ENCODE results near the gene RCOR2.
"Not testable (repeated sequence)": the region's sequence is repeated elsewhere in the genome, so short reads cannot be mapped to it uniquely, and the experiment has no call there.

RCOR2 gene

GRCh38 chr11:63882555-63883242, 34.3 kb downstream of the RCOR2 start:
- no peak for DNase-seq (ENCODE audit: extremely low read depth in 1 of 2, low read depth in 1 of 2)

GRCh38 chr11:63880403-63880790, 36.6 kb downstream of the RCOR2 start:
- DNase-seq (ENCODE audit: extremely low read depth in 1 of 2, low read depth in 1 of 2), result no peak

GRCh38 chr11:63879598-63880402, 37.2 kb downstream of the RCOR2 start:
- DNase-seq (ENCODE audit: extremely low read depth in 1 of 2, low read depth in 1 of 2), result no peak

- DNase-seq (ENCODE audit: extremely low read depth in 1 of 2, low read depth in 1 of 2), result no peak
These were observed 39.2 kb downstream of the RCOR2 start for GRCh38 chr11:63877658-63878241.

GRCh38 chr11:63876616-63877015, 40.3 kb downstream of the RCOR2 start:
- DNase-seq (ENCODE audit: extremely low read depth in 1 of 2, low read depth in 1 of 2), result no peak

- DNase-seq (ENCODE audit: extremely low read depth in 1 of 2, low read depth in 1 of 2), result no peak
These were observed 41.4 kb downstream of the RCOR2 start for GRCh38 chr11:63875506-63876065.

GRCh38 chr11:63874511-63874910, 42.5 kb downstream of the RCOR2 start:
- DNase-seq (ENCODE audit: extremely low read depth in 1 of 2, low read depth in 1 of 2), result no peak

GRCh38 chr11:63873311-63873710, 43.7 kb downstream of the RCOR2 start:
- no peak for DNase-seq (ENCODE audit: extremely low read depth in 1 of 2, low read depth in 1 of 2)

- DNase-seq (ENCODE audit: extremely low read depth in 1 of 2, low read depth in 1 of 2), result no peak
These were observed 44.2 kb downstream of the RCOR2 start for GRCh38 chr11:63872800-63873197.

GRCh38 chr11:63871962-63872799, 44.8 kb downstream of the RCOR2 start:
- peak; percentile 14 to 37 for DNase-seq (ENCODE audit: extremely low read depth in 1 of 2, low read depth in 1 of 2)

- peak in 1 of 2 donors; percentile 7 for DNase-seq (ENCODE audit: extremely low read depth in 1 of 2, low read depth in 1 of 2)
These were observed 46.4 kb downstream of the RCOR2 start for GRCh38 chr11:63870351-63871140.

GRCh38 chr11:63869683-63870082, 47.3 kb downstream of the RCOR2 start:
- DNase-seq (ENCODE audit: extremely low read depth in 1 of 2, low read depth in 1 of 2), result peak in 1 of 2 donors; percentile 12

- DNase-seq (ENCODE audit: extremely low read depth in 1 of 2, low read depth in 1 of 2), result no peak
These were observed 47.8 kb downstream of the RCOR2 start for GRCh38 chr11:63869171-63869591.

GRCh38 chr11:63868399-63869064, 48.4 kb downstream of the RCOR2 start:
- no peak for DNase-seq (ENCODE audit: extremely low read depth in 1 of 2, low read depth in 1 of 2)

GRCh38 chr11:63867511-63867910, 49.5 kb downstream of the RCOR2 start:
- DNase-seq (ENCODE audit: extremely low read depth in 1 of 2, low read depth in 1 of 2), result no peak

- DNase-seq (ENCODE audit: extremely low read depth in 1 of 2, low read depth in 1 of 2), result peak; percentile 26 to 76
These were observed 50.8 kb downstream of the RCOR2 start for GRCh38 chr11:63866211-63866610.

GRCh38 chr11:63863620-63864019, 53.3 kb downstream of the RCOR2 start:
- not testable (repeated sequence) for DNase-seq (ENCODE audit: extremely low read depth in 1 of 2, low read depth in 1 of 2)

- DNase-seq (ENCODE audit: extremely low read depth in 1 of 2, low read depth in 1 of 2), result no peak
These were observed 54.0 kb downstream of the RCOR2 start for GRCh38 chr11:63862923-63863322.
